NT2/D1 (cell line): ENCODE data around the gene CLEC1B.

ENCODE experiments used
- SUZ12 ChIP-seq: IDR thresholded peaks from 2 replicates; pipeline ENCODE4 v1.6.1; 2011; ENCODE audit not compliant: insufficient read length, insufficient read depth; ENCODE audit errors: extremely low read depth
- YY1 ChIP-seq: IDR thresholded peaks from 2 replicates; pipeline ENCODE4 v1.6.1; 2011; ENCODE audit not compliant: insufficient read length, insufficient read depth
- ZNF274 ChIP-seq: IDR thresholded peaks from 2 replicates; pipeline ENCODE4 v1.6.1; 2011; ENCODE audit warnings: mild to moderate bottlenecking, low read depth, low read length

GRCh38 chr12:10025236-10025635 lies 26.3 kb upstream of the CLEC1B start:
- TF ChIP-seq ZNF274, result no peak
- no peak for TF ChIP-seq YY1
- no peak for TF ChIP-seq SUZ12
